ENCODE measurements around the gene ROR2. TPM values are rescaled to one million over a fixed set of nuclear protein-coding genes. Genes with fewer than 3 reads are reported as not detected.

The ROR2 gene
- total and polyA plus RNA-seq, 5 donors from 2014 or later = 0.12 TPM; not detected in 4

DNA sequence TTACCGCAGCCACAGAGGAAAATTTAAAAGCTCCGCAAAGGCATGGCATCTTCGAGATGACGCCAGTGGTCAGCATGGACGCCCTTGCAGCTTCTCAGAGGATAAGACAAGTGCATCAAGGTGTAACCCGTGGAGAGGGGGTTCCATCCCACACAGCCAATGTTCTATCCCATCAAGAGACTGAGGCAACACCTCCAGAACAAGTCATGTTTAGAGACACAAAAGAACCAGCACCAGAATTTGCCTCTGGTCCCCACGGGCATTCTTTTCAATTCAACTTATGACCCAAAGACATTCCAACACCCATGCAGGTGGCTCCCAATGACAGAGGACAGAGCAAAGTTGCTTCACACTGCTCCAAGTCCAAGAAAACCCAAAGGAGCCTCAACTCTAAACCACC lies 20.7 kb downstream of the ROR2 start:
- peaks cover 5% of the 10 kb centered on the region for H3K27me3 Mint-ChIP-seq
- no peaks in the 10 kb centered on the region for H3K4me1 ChIP-seq (ENCODE audit: control insufficient read depth, insufficient read depth, low read length, poor library complexity, severe bottlenecking)
- H3K36me3 Mint-ChIP-seq = peaks cover 4% of the 10 kb centered on the region
- H3K4me1 Mint-ChIP-seq = peaks cover 0 to 6% (median 0%) of the 10 kb centered on the region in 4 donors
- H3K27me3 ChIP-seq (ENCODE audit: control insufficient read depth, insufficient read depth, low read length) = no peaks in the 10 kb centered on the region
- H3K36me3 ChIP-seq (ENCODE audit: control insufficient read depth, insufficient read depth, low read length) = no peaks in the 10 kb centered on the region
- H3K27ac Mint-ChIP-seq = no peak overlapping the region
- DNase-seq (no peak), ATAC-seq (ENCODE audit: low read depth in 2 of 2) (no peak)
- H3K4me3 ChIP-seq (ENCODE audit: low read depth, low read length) = no peak overlapping the region
- peaks cover 24 to 30% of the 10 kb centered on the region in 2 experiments for H3K9me3 ChIP-seq (ENCODE audit: control insufficient read depth in 2 of 2, low read length in 2 of 2)
- peaks cover 0 to 39% (median 11%) of the 10 kb centered on the region in 7 donors for H3K9me3 Mint-ChIP-seq
- H3K27ac ChIP-seq (ENCODE audit: insufficient read depth, low read length, poor library complexity, severe bottlenecking) = no peak overlapping the region
- H3K4me3 Mint-ChIP-seq = no peak overlapping the region

DNA sequence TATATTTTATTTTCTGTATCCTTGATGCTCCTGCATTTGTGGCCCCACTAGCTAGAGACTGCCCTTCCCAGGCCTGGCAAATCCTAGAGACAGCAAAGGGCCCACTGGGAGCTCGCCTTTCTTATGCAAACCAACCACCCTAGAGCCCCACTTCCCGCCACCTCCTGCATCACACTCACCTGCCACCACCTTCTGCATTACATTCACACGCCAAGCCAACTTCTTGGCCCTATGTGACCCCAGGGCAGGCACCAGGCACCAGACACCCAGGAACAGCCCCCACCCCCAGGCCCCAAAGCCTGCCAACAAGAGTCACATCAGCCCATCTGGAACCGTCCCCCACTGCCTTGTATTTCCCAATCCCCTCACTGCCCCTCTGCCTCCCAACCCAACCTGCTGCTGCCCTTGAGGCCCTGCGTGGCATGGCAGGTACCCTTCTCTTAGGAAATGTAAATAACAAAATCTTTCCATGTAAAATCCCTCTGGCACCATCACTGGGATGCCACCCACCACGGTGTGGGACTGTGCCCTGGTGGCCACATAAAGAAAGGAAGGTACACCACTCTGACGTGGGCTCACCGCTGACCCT lies 22.0 kb downstream of the ROR2 start:
- Histone ChIP-seq H3K36me3 (ENCODE audit: control insufficient read depth, insufficient read depth, low read length) (no peaks in the 10 kb centered on the region), H3K27me3 (ENCODE audit: control insufficient read depth, insufficient read depth, low read length) (no peaks in the 10 kb centered on the region), H3K9me3 (ENCODE audit: control insufficient read depth in 2 of 2, low read length in 2 of 2) (peaks cover 24 to 30% of the 10 kb centered on the region in 2 experiments), H3K4me3 (ENCODE audit: low read depth, low read length) (no peak overlapping the region), H3K27ac (ENCODE audit: insufficient read depth, low read length, poor library complexity, severe bottlenecking) (no peak overlapping the region), H3K4me1 (ENCODE audit: control insufficient read depth, insufficient read depth, low read length, poor library complexity, severe bottlenecking) (no peaks in the 10 kb centered on the region)
- Mint-ChIP-seq H3K4me1 (no peaks in the 10 kb centered on the region), H3K27ac (no peak overlapping the region), H3K36me3 (peaks cover 4% of the 10 kb centered on the region), H3K4me3 (no peak overlapping the region), H3K27me3 (no peaks in the 10 kb centered on the region), H3K9me3 (peaks cover 0 to 39% (median 10%) of the 10 kb centered on the region in 7 donors)
- DNase-seq (no peak), ATAC-seq (ENCODE audit: low read depth in 2 of 2) (no peak)

DNA sequence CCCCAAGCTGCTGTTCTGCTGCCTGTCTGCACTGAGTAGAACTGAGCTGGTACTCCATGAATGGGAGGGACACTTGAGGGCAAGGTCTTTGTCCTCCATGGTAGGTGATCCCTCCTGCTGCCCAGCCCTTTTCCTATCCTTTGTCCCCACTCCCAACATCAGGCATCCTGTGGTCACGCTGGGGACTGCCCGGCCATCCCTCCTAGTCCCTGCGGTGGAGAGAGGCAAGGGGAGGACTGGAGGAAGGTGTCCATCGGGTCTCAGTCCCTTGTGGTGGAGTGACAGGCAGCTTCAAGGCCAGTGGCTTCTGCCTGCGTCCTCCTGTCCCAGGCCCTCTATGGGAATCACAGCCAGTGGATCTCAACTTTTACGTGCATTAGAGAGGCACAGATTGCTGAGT lies 25.9 kb downstream of the ROR2 start:
- no peaks in the 10 kb centered on the region for H3K4me1 Mint-ChIP-seq
- no peaks in the 10 kb centered on the region for H3K27me3 Mint-ChIP-seq
- Histone ChIP-seq H3K9me3 (ENCODE audit: control insufficient read depth in 2 of 2, low read length in 2 of 2) (peaks cover 0 to 1% of the 10 kb centered on the region in 2 experiments), H3K4me1 (ENCODE audit: control insufficient read depth, insufficient read depth, low read length, poor library complexity, severe bottlenecking) (no peaks in the 10 kb centered on the region), H3K27me3 (ENCODE audit: control insufficient read depth, insufficient read depth, low read length) (no peaks in the 10 kb centered on the region), H3K27ac (ENCODE audit: insufficient read depth, low read length, poor library complexity, severe bottlenecking) (no peak overlapping the region), H3K4me3 (ENCODE audit: low read depth, low read length) (no peak overlapping the region), H3K36me3 (ENCODE audit: control insufficient read depth, insufficient read depth, low read length) (no peaks in the 10 kb centered on the region)
- no peak for DNase-seq
- H3K4me3 Mint-ChIP-seq = no peak overlapping the region
- ATAC-seq (ENCODE audit: low read depth in 2 of 2) = no peak
- H3K27ac Mint-ChIP-seq = no peak overlapping the region
- H3K9me3 Mint-ChIP-seq = peaks cover 0 to 13% (median 0%) of the 10 kb centered on the region in 7 donors
- H3K36me3 Mint-ChIP-seq = peaks cover 4% of the 10 kb centered on the region

DNA sequence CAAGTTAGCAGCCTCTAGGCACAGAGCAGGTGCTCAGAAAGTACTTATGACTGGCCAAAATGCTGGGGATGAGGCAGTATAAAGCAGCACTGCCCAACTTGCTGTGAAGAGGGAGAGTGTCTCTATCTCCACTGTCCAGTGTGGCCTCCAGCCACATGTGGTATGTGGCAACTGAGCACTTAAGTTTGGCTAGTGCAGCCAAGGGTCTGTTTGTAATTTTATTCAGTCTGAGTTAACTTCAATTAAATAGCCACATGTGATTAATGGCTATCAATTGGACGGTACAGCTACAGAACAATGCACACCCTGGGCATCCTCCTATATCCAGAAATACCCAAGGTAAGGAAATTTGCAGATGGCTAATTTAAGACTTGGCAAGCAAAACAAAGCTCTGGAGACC lies 26.9 kb downstream of the ROR2 start:
- Mint-ChIP-seq H3K9me3 (peaks cover 0 to 6% (median 0%) of the 10 kb centered on the region in 7 donors), H3K27me3 (no peaks in the 10 kb centered on the region), H3K4me1 (no peaks in the 10 kb centered on the region), H3K36me3 (peaks cover 4% of the 10 kb centered on the region), H3K4me3 (no peak overlapping the region), H3K27ac (no peak overlapping the region)
- Histone ChIP-seq H3K4me1 (ENCODE audit: control insufficient read depth, insufficient read depth, low read length, poor library complexity, severe bottlenecking) (no peaks in the 10 kb centered on the region), H3K27me3 (ENCODE audit: control insufficient read depth, insufficient read depth, low read length) (no peaks in the 10 kb centered on the region), H3K9me3 (ENCODE audit: control insufficient read depth in 2 of 2, low read length in 2 of 2) (no peaks in the 10 kb centered on the region), H3K4me3 (ENCODE audit: low read depth, low read length) (no peak overlapping the region), H3K27ac (ENCODE audit: insufficient read depth, low read length, poor library complexity, severe bottlenecking) (no peak overlapping the region), H3K36me3 (ENCODE audit: control insufficient read depth, insufficient read depth, low read length) (no peaks in the 10 kb centered on the region)
- ATAC-seq (ENCODE audit: low read depth in 2 of 2) (no peak), DNase-seq (no peak)

- no peaks in the 10 kb centered on the region for H3K4me1 ChIP-seq (ENCODE audit: control insufficient read depth, insufficient read depth, low read length, poor library complexity, severe bottlenecking)
- H3K27me3 ChIP-seq (ENCODE audit: control insufficient read depth, insufficient read depth, low read length) = no peaks in the 10 kb centered on the region
- H3K9me3 ChIP-seq (ENCODE audit: control insufficient read depth in 2 of 2, low read length in 2 of 2) = no peaks in the 10 kb centered on the region
- H3K36me3 ChIP-seq (ENCODE audit: control insufficient read depth, insufficient read depth, low read length) = no peaks in the 10 kb centered on the region
- Mint-ChIP-seq H3K9me3 (no peaks in the 10 kb centered on the region), H3K4me3 (no peak overlapping the region), H3K27me3 (no peaks in the 10 kb centered on the region), H3K27ac (no peak overlapping the region), H3K4me1 (no peaks in the 10 kb centered on the region), H3K36me3 (peaks cover 4% of the 10 kb centered on the region)
- H3K4me3 ChIP-seq (ENCODE audit: low read depth, low read length) = no peak overlapping the region
- DNase-seq (no peak), ATAC-seq (ENCODE audit: low read depth in 2 of 2) (no peak)
- H3K27ac ChIP-seq (ENCODE audit: insufficient read depth, low read length, poor library complexity, severe bottlenecking) = no peak overlapping the region
Observed at GRCh38 chr9:91921371-91921770, 28.7 kb downstream of the ROR2 start.

GRCh38 chr9:91920630-91921350 lies 29.2 kb downstream of the ROR2 start:
- H3K27me3 ChIP-seq (ENCODE audit: control insufficient read depth, insufficient read depth, low read length) = no peaks in the 10 kb centered on the region
- Mint-ChIP-seq H3K4me3 (no peak overlapping the region), H3K4me1 (no peaks in the 10 kb centered on the region), H3K27me3 (no peaks in the 10 kb centered on the region), H3K9me3 (no peaks in the 10 kb centered on the region), H3K27ac (no peak overlapping the region), H3K36me3 (peaks cover 4% of the 10 kb centered on the region)
- no peaks in the 10 kb centered on the region for H3K9me3 ChIP-seq (ENCODE audit: control insufficient read depth in 2 of 2, low read length in 2 of 2)
- no peak overlapping the region for H3K27ac ChIP-seq (ENCODE audit: insufficient read depth, low read length, poor library complexity, severe bottlenecking)
- no peaks in the 10 kb centered on the region for H3K36me3 ChIP-seq (ENCODE audit: control insufficient read depth, insufficient read depth, low read length)
- ATAC-seq (ENCODE audit: low read depth in 2 of 2) = no peak
- no peak overlapping the region for H3K4me3 ChIP-seq (ENCODE audit: low read depth, low read length)
- no peak for DNase-seq
- no peaks in the 10 kb centered on the region for H3K4me1 ChIP-seq (ENCODE audit: control insufficient read depth, insufficient read depth, low read length, poor library complexity, severe bottlenecking)

- Mint-ChIP-seq H3K27me3 (no peaks in the 10 kb centered on the region), H3K4me3 (no peak overlapping the region), H3K36me3 (no peaks in the 10 kb centered on the region), H3K9me3 (no peaks in the 10 kb centered on the region), H3K27ac (no peak overlapping the region), H3K4me1 (no peaks in the 10 kb centered on the region)
- no peaks in the 10 kb centered on the region for H3K27me3 ChIP-seq (ENCODE audit: control insufficient read depth, insufficient read depth, low read length)
- H3K36me3 ChIP-seq (ENCODE audit: control insufficient read depth, insufficient read depth, low read length) = no peaks in the 10 kb centered on the region
- ATAC-seq (ENCODE audit: low read depth in 2 of 2) = no peak
- no peaks in the 10 kb centered on the region for H3K4me1 ChIP-seq (ENCODE audit: control insufficient read depth, insufficient read depth, low read length, poor library complexity, severe bottlenecking)
- H3K27ac ChIP-seq (ENCODE audit: insufficient read depth, low read length, poor library complexity, severe bottlenecking) = no peak overlapping the region
- H3K9me3 ChIP-seq (ENCODE audit: control insufficient read depth in 2 of 2, low read length in 2 of 2) = no peaks in the 10 kb centered on the region
- no peak overlapping the region for H3K4me3 ChIP-seq (ENCODE audit: low read depth, low read length)
- DNase-seq = no peak
Observed at GRCh38 chr9:91919621-91920020, 30.4 kb downstream of the ROR2 start.

- no peaks in the 10 kb centered on the region for H3K4me1 Mint-ChIP-seq
- ATAC-seq (ENCODE audit: low read depth in 2 of 2) (no peak), DNase-seq (no peak)
- H3K4me3 Mint-ChIP-seq = no peak overlapping the region
- H3K9me3 Mint-ChIP-seq = no peaks in the 10 kb centered on the region
- H3K36me3 Mint-ChIP-seq = no peaks in the 10 kb centered on the region
- H3K27ac Mint-ChIP-seq = no peak overlapping the region
- Histone ChIP-seq H3K27ac (ENCODE audit: insufficient read depth, low read length, poor library complexity, severe bottlenecking) (no peak overlapping the region), H3K36me3 (ENCODE audit: control insufficient read depth, insufficient read depth, low read length) (no peaks in the 10 kb centered on the region), H3K9me3 (ENCODE audit: control insufficient read depth in 2 of 2, low read length in 2 of 2) (no peaks in the 10 kb centered on the region), H3K27me3 (ENCODE audit: control insufficient read depth, insufficient read depth, low read length) (no peaks in the 10 kb centered on the region), H3K4me1 (ENCODE audit: control insufficient read depth, insufficient read depth, low read length, poor library complexity, severe bottlenecking) (no peaks in the 10 kb centered on the region), H3K4me3 (ENCODE audit: low read depth, low read length) (no peak overlapping the region)
- no peaks in the 10 kb centered on the region for H3K27me3 Mint-ChIP-seq
Observed at GRCh38 chr9:91917436-91917835, 32.6 kb downstream of the ROR2 start.

Data from CD4-positive, CD25-positive, alpha-beta regulatory T cell (primary cell).